Astrocyte of the hippocampus (primary cell): ENCODE results near the gene TBC1D9B.

ENCODE experiments used
- DNase-seq: peaks from one replicate; pipeline ENCODE4 v3.0.0; 2011; ENCODE audit warnings: low read depth, low spot score

TBC1D9B gene

DNA sequence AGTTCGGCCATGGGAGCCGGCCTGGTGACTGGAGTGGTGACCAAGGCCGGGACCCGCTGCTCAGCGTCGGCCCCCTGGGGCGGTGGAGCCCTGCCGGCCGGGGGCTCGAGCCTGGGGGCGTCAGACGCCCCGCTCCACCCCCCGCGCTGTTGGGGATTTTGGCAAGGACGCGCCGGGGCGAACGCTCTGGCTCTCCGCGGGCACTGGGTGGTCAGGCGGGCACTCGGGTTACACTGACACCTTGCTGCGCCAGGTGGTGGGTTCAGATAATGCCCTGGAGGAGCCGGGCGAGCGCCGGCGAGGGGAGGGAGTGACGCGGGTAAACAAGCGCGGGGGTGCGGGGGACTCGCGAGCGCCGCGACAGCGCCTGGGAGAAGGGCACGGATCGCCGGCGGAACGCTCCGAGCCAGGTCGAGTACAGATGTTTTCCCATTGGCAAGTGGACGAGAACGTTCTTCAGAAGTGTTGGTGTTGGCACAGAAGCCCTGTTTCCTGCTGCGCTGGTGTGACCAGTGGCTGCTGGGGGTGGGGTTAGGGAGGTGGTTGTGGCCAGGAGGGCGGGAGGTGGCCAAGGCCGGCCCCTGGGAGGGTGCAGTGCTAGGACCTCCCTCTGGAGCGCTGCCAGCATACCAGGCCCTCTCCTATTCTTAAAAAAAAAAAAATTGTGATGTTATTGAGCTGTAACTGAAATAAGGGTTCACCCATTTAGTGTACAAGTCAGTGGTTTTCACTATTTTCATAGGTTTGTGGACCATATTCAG, 86.2 kb downstream of the TBC1D9B start:
- peak; percentile 96 for DNase-seq

DNA sequence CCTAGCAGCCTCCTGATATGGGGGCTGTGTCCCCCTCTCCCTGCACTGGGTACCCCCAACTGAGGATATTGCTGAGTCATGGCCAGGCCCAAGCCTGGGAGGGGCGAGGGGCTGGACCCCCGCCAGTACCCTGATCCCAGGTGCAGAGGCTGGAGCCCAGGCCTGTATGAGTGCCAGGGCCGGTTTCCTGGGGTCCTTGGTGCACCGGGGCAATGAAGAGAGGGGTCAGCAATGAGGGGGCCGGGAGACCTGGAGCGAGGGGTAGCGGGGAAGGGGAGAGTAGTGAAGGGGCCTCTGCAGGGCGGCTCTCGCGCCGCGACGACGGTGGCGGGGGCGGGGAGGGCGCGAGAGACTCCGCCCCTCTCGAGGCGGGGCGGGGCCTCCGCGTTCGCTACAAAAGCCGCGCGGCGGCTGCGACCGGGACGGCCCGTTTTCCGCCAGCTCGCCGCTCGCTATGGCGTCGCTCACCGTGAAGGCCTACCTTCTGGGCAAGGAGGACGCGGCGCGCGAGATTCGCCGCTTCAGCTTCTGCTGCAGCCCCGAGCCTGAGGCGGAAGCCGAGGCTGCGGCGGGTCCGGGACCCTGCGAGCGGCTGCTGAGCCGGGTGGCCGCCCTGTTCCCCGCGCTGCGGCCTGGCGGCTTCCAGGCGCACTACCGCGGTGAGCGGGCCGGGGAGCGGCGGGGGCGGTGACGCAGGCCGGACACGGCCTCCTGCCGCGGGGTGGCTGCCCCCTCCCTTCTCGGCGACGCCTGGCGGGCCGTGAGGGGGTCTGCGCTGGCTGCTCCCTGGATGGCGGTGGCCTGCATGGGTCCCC, 87.0 kb downstream of the TBC1D9B start, which contains the start of gene SQSTM1:
Gene SQSTM1, plus strand, starts transcription at position 423 of the 815 bp plus-strand sequence. Its CDS starts 32 bp downstream, at position 455.
- peak; percentile 94 for DNase-seq

DNA sequence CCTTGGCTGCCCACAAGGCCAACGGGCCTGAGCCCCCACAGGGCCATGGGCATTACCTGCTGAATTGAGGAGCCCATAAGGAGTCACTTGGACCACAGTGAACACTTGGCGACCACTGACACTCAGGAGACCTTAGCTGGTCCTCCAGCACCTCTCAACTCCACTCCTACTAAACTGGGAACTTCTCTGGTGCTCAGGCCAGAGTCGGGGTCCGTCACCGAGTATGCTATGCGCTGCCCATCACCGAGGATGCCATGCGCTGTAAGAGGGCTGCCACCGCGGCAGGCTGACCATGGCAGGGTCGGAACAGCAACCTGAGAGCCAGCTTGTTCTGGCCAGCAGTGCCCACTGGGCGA, 87.6 kb downstream of the TBC1D9B start:
- peak; percentile 35 for DNase-seq

DNA sequence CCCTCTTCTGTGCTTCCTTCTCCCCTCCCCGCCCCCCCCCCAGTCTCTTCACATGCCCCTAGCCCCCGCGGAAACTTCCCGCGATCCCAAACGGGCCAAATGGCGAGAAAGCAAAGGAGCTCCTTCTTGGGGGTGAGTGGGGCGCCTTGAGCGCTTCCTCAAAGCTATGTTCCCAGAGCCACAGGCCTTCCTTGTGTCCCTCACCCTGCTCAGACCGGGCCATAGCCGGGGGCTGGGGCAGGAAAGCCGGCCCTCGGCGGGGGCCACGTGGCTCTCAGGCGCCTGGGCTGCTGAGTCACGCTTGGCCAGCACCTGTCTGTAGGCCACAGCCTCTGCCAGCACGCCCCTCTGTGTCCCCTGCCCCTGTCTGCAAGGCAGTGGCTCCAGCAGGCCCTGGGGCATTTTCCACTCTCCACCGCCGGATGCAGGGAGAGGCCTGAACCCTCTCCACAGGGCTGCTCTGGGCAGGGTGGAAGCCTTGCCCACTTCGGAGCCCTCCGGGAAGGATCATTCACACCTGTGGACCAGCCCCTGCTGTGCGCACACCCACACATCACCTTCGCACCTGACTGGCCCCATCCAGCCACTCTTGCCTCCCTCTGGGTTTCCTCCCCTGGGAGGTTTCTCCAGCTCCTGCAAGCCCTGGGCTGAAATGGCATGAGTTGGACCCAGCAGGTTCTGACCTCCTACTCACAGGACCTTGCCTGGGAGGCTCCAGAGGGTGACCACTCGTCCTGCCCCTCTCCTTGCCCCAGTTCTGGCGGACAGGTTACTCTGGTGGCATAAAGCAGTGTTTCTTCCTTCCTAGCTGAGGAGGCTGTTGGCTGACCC, 88.2 kb downstream of the TBC1D9B start:
- peak; percentile 83 for DNase-seq

DNA sequence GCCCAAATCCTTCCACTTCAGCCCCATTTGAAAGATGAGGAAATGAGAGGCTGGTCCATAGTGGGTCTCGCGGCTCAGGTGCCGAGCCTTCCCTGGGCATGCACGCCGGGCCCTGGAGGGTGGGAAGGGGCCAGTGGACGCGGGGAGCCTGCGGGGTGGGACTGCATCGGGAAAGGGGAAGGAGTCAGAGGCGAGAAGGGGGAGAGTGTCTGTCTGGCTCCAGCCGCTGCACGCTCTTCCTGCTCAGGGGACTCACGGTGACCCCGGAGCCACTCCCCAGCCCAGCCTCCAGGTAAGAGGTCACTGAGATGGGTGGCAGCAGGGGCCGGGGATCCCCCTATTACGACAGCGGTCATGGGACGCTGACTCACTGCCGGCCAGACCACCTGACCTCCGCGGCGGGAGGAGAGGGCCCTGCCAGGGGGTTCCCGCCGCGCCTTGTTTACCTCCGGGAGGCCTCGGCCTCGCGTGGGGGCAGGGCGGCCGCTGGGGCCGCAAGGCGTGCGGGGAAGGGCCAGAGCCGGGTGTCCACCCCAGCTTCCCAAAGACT, 88.9 kb downstream of the TBC1D9B start:
- DNase-seq: peak; percentile 98

DNA sequence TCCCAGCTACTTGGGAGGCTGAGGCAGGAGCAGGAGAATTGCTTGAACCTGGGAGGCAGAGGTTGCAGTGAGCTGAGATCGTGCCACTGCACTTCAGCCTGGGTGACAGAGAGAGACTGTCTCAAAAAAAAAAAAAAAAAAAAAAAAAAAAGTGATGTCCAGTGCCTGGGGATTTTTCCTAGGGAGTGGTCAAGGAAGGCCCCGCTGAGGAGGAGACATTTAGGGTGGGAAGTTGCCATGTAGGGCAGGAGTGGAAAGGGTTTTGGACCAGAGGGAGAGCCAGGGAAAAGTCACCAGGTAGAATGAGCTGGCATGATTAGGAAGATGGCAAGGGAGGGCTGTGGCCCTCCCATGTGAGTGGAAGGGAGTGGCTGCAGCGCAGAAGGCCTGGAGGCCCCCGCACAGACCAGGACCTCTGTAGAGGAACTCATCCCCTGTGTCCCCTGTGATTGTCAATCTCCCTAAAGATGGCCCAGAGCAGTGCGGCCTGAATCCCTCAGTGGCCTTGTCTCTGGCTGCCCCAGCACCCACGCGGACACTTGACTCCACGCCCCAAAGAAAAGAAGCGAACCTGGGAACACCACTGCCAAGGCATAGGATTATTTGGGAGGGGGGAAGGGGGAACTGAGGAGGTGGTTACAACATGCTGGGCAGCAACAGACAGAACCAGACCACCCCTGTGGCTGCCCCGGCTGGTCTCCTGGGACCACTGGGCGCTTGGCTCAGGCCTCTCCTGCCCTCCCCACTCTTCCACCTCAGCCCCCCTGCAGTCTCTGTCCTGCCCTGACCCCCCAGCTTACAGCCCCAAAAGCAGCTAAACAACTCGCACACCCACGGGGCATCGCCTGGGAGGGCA, 89.6 kb downstream of the TBC1D9B start:
- DNase-seq: no peak

DNA sequence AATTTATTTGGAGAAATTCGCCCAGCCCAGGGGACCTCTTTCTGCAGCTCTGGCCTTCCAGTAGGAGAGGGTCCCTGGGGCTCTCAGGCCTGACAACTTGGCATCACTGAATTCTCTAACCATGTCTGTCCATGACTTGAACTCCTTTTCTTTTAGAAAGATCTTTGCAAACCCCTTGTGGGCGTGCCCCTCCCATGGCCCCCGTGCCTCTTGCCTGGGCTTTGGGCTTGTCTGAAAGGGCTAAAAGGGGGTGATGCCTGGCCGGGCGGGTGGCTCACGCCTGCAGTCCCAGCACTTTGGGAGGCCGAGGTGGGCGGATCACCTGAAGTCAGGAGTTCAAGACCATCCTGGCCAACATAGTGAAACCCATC, 90.2 kb downstream of the TBC1D9B start:
- no peak for DNase-seq

DNA sequence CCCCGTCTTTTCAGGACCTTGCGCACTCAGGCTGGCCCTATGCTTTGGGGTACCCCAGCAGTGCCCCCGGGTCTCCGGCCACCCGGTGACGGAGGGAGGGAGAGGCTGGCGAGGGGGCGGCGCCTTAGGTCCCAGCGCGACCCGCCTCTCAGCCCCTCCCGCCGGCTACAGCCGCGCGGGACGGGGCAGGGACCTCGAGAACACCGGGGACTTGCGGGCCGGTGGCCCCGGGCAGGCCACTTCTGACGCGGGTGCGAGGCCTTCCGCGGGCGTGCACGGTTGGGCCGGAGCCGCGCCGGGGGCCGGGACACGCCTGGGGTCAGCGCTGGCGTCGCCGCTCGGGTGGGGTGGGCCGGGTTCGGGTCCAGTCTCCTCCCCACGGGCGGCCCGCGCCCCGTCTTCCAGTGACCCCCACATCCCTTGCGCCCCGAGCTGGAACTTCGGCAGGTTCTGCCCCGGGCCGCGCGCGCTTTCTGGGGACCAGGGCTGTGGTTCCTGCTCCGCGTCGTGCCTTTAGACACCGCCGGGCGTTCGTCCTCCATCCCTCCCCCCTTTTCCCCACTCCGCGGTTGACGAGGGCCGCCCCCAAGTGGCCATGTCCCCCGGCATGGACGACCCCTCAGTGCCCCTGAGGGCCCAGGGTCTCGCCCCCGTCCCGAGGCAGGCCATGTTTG, 90.8 kb downstream of the TBC1D9B start:
- peak; percentile 52 for DNase-seq

DNA sequence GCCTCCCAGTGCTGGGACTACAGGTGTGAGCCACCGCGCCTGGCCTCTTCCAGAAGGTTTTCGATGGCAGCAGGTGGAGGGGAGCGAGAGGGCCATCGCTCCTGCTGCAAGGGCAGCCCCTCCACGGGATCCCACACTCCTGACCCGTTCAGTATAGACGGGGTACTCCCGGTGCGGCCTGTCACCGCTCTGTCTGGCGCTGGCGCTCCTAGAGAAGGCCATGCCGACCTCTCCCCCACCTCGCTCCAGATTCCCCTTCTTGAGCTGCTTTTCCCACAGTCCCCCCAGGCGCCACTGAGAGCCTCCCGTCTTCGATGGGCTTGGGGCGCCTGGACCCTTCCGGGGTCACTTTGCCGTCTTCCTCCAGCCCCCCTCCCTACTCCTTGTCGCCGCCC, 91.3 kb downstream of the TBC1D9B start:
- no peak for DNase-seq

DNA sequence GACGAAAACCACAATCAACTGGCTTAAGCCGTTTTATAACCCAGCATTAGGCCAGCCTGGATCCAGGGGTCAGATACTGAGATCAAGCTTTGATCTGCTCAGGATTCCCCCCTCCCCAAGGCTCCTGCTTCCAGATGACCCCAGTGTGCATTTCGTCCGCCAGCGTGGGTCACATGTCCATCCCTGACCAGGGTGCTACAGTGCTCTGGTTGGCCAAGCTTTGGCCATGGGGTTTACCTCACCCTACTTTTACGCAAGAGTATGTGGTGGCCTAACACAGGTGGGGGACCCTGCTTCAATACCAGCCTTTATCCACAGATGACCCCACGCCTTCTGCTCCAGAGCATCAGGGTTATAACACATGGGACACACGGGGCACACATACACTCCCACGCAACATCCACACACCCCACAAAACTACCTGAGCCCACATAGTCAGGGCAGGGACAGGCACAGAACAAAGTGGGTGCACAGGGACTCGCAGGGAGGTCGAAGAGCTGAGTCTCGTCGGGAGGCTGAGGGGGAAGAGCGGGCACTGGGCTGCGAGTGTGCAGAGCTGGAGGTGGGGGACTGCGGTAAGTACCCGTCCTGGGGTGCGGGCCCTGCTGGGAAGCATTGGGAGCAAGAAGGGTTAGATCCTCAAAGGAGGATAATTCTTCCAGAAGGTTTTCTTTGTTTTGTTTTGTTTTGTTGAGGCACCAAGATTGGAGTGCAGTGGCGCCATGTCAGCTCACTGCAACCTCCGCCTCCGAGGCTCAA, 92.0 kb downstream of the TBC1D9B start:
- DNase-seq: no peak

DNA sequence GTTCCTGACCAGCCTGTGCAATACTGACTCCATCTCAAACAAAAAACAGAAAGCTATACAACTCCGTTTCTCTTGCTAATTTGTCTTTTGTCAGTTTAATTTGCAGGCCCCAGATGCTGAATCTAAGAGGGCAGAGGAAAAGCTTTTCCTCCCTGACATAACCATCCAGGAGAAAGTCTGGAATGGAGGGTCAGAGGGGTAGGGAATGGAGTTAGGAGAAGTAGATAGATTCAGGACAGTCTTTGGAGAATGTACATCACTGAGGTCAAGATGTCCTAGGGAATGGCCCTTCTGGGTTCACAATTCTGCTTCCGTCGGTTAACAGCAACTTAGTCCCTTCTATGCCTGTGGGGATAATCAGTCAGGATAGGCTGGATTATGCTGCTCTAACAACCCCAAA, 93.6 kb downstream of the TBC1D9B start:
- DNase-seq: no peak

DNA sequence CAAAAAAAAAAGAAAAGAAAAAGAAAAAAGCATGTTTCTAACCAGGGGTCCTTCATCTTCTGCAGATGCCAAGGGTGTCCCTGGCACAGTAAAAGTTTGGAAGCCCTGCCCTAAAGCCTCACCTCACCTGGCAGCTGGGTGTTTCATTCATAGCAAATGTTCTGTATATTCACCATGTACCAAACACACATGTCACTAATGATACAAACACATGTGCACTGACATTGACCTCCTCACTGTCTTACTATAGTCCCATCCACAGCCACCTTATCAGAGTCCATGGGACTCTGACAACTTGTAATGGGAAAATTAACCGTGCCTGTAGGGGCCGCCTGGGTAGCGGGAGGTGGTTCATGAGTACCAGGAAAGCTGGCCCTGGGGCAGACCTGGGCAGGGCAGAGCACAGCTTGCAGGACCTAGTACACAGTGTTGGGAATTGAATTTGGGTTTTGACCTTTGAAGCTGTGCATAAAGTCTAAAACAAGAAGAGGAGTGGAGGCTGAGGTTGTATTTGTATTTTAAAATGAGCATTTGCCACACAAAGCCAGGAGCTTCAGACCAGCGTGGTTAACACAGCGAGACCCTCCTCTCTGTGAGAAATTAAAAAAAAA, 94.6 kb downstream of the TBC1D9B start:
- no peak for DNase-seq

DNA sequence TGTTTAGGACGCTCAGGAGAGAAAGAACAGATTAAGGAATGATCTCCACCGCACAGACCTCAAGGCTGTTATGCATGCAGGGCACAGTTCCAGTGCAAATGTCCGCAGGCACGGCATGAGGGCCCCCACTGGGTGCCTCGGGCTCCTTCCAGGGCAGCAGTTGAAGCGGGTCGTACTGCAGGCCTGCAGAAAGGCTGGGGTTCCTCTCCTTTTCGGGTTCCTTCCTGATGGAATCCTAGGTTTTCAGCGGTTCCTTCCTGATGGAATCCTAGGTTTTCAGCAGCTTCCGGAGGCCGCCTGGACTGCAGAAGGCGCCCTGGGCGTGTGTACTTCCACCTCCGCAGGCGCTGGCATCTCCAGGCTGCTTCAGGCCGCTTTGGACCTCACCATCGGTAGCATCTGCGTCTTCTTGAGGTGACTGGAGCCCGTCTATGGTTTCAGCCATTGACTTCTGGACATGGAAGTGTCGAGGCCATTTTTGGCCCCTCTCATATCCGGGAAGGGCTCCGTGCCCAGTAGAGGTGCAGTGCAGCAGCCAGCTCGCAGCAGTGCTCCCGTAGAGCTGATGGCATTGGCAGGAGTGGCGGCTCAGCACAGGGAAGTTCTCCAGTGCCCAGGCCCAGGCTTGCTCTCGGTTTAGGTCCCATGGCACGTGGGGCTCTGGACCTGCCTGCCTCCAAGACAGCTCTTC, 95.4 kb downstream of the TBC1D9B start:
- DNase-seq: no peak
